ENCODE data around the gene DNAAF9. TPM values are rescaled to one million over a fixed set of nuclear protein-coding genes. Genes with fewer than 3 reads are reported as not detected.

DNAAF9 gene
- total and polyA plus RNA-seq, 2 of the 8 experiments (the other 6 are each of a cell fraction or from before 2014, with no cell fraction given): 2.6 to 5.7 TPM

DNA sequence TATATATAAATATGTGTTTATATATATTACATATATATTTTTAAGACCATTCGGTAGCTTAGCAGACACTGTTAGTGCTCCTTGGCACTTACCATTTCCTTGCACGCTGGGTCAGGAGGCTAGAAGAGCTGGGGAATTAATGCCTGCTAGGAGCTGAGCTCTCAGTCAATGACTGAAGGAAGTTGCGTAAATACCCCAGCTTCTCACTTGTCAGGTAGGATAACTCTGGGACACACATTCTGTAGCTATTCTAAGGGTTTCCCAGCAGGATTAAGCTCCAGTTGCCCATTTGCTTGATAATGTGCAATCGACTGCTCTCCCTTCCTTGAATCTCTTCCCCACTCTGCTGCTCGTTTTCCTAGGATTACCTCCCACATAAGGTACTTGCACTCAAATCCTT, 15.7 kb upstream of the DNAAF9 start:
- no peak overlapping the region for H3K23ac ChIP-seq (ENCODE audit: insufficient read length)
- H3K79me2 ChIP-seq (ENCODE audit: control insufficient read depth in 1 of 2, insufficient read depth in 2 of 2, low read length in 2 of 2): no peaks in the 10 kb centered on the region
- WGBS, 2 experiments (ENCODE audit: extremely low coverage in 1 of 2, insufficient coverage in 1 of 2, insufficient read length in 1 of 2, insufficient replicate concordance in 2 of 2, low coverage in 1 of 2, low lambda C conversion rate in 2 of 2, missing lambda C conversion rate in 1 of 2): 55% methylated on average over 5 of the region's 5 CpGs; no CpG with 5 or more reads in 1 of the 2 experiments
- peaks cover 2% of the 10 kb centered on the region; the same call in 1 of the 2 replicates for H3K23me2 ChIP-seq (ENCODE audit: low read depth, low read length)
- CTCF ChIA-PET (ENCODE audit: partially characterized antibody): no interaction called here
- POLR2A ChIA-PET (ENCODE audit: partially characterized antibody): interaction anchor here (1.0 kb wide), 1 partner anchor 14 kb away, joined by 3 read pairs; no protein-coding TSS in a partner anchor
- H3K56ac ChIP-seq (replicated peaks; ENCODE audit: insufficient read length, low read depth, low read length): no peak overlapping the region
- no peaks in the 10 kb centered on the region for H3K9me3 ChIP-seq (ENCODE audit: insufficient read depth in 2 of 2, low read depth in 1 of 2, low read length in 1 of 2)
- H3K4me2 ChIP-seq (ENCODE audit: insufficient read depth in 1 of 2, low read depth in 2 of 2, low read length in 2 of 2): no peak overlapping the region
- no peak overlapping the region for H3K18ac ChIP-seq (ENCODE audit: extremely low read depth, low read length)
- no peaks in the 10 kb centered on the region for H3K79me1 ChIP-seq (ENCODE audit: low read depth, low read length)
- no peak overlapping the region for H3K4me3 ChIP-seq (ENCODE audit: extremely low read depth in 1 of 4, insufficient read depth in 2 of 4, low read depth in 3 of 4, low read length in 4 of 4)
- H3K4me1 ChIP-seq (replicated peaks in 1 of 4; ENCODE audit: control insufficient read depth in 3 of 4, insufficient read depth in 4 of 4, low read length in 3 of 4): peaks cover 0 to 4% (median 0%) of the 10 kb centered on the region in 4 experiments; a peak in 1 of 7 replicates
- no peak overlapping the region for H3K14ac ChIP-seq (ENCODE audit: insufficient read length)
- no peak overlapping the region for H2BK12ac ChIP-seq (ENCODE audit: low read depth, low read length)
- H4K8ac ChIP-seq (ENCODE audit: extremely low read depth, insufficient read depth, low read length): no peak overlapping the region
- DNase-seq (ENCODE audit: low read depth in 1 of 2, low spot score in 2 of 2): no peak
- H2BK5ac ChIP-seq (ENCODE audit: low read depth, low read length): no peak overlapping the region; the same call in 1 of the 2 replicates
- no peak overlapping the region for H4K91ac ChIP-seq (replicated peaks; ENCODE audit: insufficient read length, low read length)
- no peak overlapping the region for H2AK5ac ChIP-seq (ENCODE audit: low read depth, low read length)
- H3K4ac ChIP-seq (replicated peaks; ENCODE audit: insufficient read length, low read depth, low read length): no peak overlapping the region
- 0 out of 2 replicates have a peak overlapping the region, but pooled peaks have one; percentile 47 for H2AFZ ChIP-seq (ENCODE audit: low read length)
- H3K27me3 ChIP-seq (replicated peaks in 1 of 4; ENCODE audit: control insufficient read depth in 3 of 4, extremely low read depth in 1 of 4, insufficient read depth in 3 of 4, low read length in 3 of 4): no peaks in the 10 kb centered on the region
- H3K27ac ChIP-seq (ENCODE audit: low read depth, low read length): no peak overlapping the region
- no peak overlapping the region for H2BK20ac ChIP-seq (ENCODE audit: low read length)
- no peak overlapping the region for H4K5ac ChIP-seq (ENCODE audit: insufficient read length, low read depth, low read length)
- no peak overlapping the region for H2BK120ac ChIP-seq (replicated peaks; ENCODE audit: low read depth, low read length)
- no peak overlapping the region for H3K9ac ChIP-seq (replicated peaks in 1 of 4; ENCODE audit: extremely low read depth in 1 of 4, low read depth in 3 of 4, low read length in 3 of 4)
- H4K20me1 ChIP-seq (replicated peaks in 1 of 2; ENCODE audit: control insufficient read depth in 1 of 2, insufficient read depth in 2 of 2, low read length in 2 of 2): no peaks in the 10 kb centered on the region
- peak; percentile 84 for FAIRE-seq
- no peaks in the 10 kb centered on the region for H3K36me3 ChIP-seq (ENCODE audit: control insufficient read depth in 2 of 4, insufficient read depth in 4 of 4, low read length in 3 of 4)
- H2BK15ac ChIP-seq (ENCODE audit: low read length): no peak overlapping the region
- TF ChIP-seq SAP30 (IDR thresholded peaks at IDR 0.05; ENCODE audit: insufficient read depth, insufficient replicate concordance, low read length) (no peak), CEBPB (IDR thresholded peaks at IDR 0.05; ENCODE audit: low read depth, low read length) (peak; percentile 86)
